ENCODE data around the gene OR5H6. TPM values are rescaled to one million over a fixed set of nuclear protein-coding genes. Genes with fewer than 3 reads are reported as not detected.

OR5H6 gene
- total RNA-seq, 2 donors from 2014 or later = not detected

GRCh38 chr3:98262046-98262445, 2.0 kb upstream of the OR5H6 start:
- DNase-seq = no peak
- Histone ChIP-seq H3K9me3 (no peaks in the 10 kb centered on the region), H3K9ac (ENCODE audit: low read depth in 2 of 2, low read length in 2 of 2) (no peak overlapping the region), H3K27me3 (no peaks in the 10 kb centered on the region), H3K4me1 (no peaks in the 10 kb centered on the region), H3K4me3 (no peak overlapping the region), H3K36me3 (no peaks in the 10 kb centered on the region), H3K27ac (no peak overlapping the region)
- TF ChIP-seq, protein P1, sequence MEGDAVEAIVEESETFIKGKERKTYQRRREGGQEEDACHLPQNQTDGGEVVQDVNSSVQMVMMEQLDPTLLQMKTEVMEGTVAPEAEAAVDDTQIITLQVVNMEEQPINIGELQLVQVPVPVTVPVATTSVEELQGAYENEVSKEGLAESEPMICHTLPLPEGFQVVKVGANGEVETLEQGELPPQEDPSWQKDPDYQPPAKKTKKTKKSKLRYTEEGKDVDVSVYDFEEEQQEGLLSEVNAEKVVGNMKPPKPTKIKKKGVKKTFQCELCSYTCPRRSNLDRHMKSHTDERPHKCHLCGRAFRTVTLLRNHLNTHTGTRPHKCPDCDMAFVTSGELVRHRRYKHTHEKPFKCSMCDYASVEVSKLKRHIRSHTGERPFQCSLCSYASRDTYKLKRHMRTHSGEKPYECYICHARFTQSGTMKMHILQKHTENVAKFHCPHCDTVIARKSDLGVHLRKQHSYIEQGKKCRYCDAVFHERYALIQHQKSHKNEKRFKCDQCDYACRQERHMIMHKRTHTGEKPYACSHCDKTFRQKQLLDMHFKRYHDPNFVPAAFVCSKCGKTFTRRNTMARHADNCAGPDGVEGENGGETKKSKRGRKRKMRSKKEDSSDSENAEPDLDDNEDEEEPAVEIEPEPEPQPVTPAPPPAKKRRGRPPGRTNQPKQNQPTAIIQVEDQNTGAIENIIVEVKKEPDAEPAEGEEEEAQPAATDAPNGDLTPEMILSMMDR (IDR thresholded peaks at IDR 0.05) = no peak
- intact Hi-C loops (cut with DNase I) = no loop called here

DNA sequence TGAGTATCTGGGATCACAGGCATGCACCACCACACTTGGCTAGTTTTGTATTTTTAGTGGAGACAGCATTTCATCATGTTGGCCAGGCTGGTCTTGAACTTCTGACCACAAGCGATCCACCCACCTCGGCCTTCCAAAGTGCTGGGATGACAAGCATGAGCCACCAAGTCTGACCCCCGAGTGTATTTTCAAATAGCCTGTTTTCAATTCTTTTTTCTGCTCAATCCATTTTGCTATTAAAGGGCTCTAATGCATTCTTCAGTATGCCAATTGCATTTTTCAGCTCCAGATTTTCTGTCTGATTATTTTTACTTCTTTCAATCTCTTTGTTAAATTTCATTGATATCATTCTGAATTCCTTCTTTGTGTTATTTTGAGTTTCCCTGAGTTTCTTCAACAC, 5.8 kb downstream of the OR5H6 start:
- Histone ChIP-seq H3K36me3 (no peaks in the 10 kb centered on the region), H3K4me1 (no peaks in the 10 kb centered on the region), H3K4me3 (no peak overlapping the region), H3K27ac (no peak overlapping the region), H3K9ac (ENCODE audit: low read depth in 2 of 2, low read length in 2 of 2) (no peak overlapping the region), H3K9me3 (no peaks in the 10 kb centered on the region), H3K27me3 (no peaks in the 10 kb centered on the region)
- TF ChIP-seq, protein P1 (IDR thresholded peaks at IDR 0.05) = no peak
- intact Hi-C loops (cut with DNase I) = no loop called here
- DNase-seq = no peak

- no peak for DNase-seq
- Histone ChIP-seq H3K4me3 (no peak overlapping the region), H3K27me3 (no peaks in the 10 kb centered on the region), H3K9ac (ENCODE audit: low read depth in 2 of 2, low read length in 2 of 2) (no peak overlapping the region), H3K27ac (no peak overlapping the region), H3K4me1 (no peaks in the 10 kb centered on the region), H3K36me3 (no peaks in the 10 kb centered on the region), H3K9me3 (no peaks in the 10 kb centered on the region)
- intact Hi-C loops (cut with DNase I) = no loop called here
- TF ChIP-seq, protein P1 (IDR thresholded peaks at IDR 0.05) = no peak
Observed at GRCh38 chr3:98272126-98272525, 8.1 kb downstream of the OR5H6 start.

DNA sequence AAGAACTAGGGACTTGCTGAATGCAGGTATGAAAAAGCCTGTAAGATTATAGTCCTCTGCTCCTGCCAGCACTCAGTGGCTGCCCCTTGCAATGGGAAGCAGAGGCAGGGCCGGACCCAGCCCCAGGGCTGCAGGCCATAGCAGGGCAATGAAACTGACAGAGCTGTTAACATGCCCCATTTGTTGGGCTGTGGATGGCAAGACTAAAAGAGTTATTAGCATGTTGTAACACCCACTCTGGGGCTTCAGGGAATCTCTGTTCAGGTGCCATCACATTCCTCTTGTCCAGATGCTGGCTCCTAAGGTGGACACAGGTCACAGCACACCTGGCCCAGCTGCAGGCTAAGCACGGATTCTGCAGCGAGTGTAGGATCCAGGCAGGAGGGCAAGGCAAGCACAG, 10.9 kb downstream of the OR5H6 start:
- intact Hi-C loops (cut with DNase I) = no loop called here
- Histone ChIP-seq H3K27ac (no peak overlapping the region), H3K27me3 (no peaks in the 10 kb centered on the region), H3K4me3 (no peak overlapping the region), H3K4me1 (no peaks in the 10 kb centered on the region), H3K36me3 (no peaks in the 10 kb centered on the region), H3K9me3 (no peaks in the 10 kb centered on the region), H3K9ac (ENCODE audit: low read depth in 2 of 2, low read length in 2 of 2) (no peak overlapping the region)
- no peak for DNase-seq
- TF ChIP-seq, protein P1 (IDR thresholded peaks at IDR 0.05) = no peak

- H3K36me3 ChIP-seq = no peaks in the 10 kb centered on the region
- no peak for DNase-seq
- H3K27ac ChIP-seq = no peak within 1 kb of the TSS
- no peak within 1 kb of the TSS for H3K9ac ChIP-seq (ENCODE audit: low read depth in 2 of 2, low read length in 2 of 2)
- intact Hi-C loops (cut with DNase I) = no loop called here
- no peaks in the 10 kb centered on the region for H3K9me3 ChIP-seq
- TF ChIP-seq, protein P1 (IDR thresholded peaks at IDR 0.05) = no peak
- H3K27me3 ChIP-seq = no peaks in the 10 kb centered on the region
- H3K4me3 ChIP-seq = no peak within 1 kb of the TSS
- no peaks in the 10 kb centered on the region for H3K4me1 ChIP-seq
Observed at GRCh38 chr3:98282205-98282604, 18.2 kb downstream of the OR5H6 start, which contains the start of gene OR5H2. Gene OR5H2 (plus strand): TSS chr3:98282505. CDS start chr3:98282903, 398 bp downstream.

- DNase-seq = no peak
- no peak overlapping the region for H3K9ac ChIP-seq (ENCODE audit: low read depth in 2 of 2, low read length in 2 of 2)
- no peaks in the 10 kb centered on the region for H3K4me1 ChIP-seq
- H3K9me3 ChIP-seq = no peaks in the 10 kb centered on the region
- no peak overlapping the region for H3K27ac ChIP-seq
- intact Hi-C loops (cut with DNase I) = no loop called here
- no peaks in the 10 kb centered on the region for H3K27me3 ChIP-seq
- no peak overlapping the region for H3K4me3 ChIP-seq
- H3K36me3 ChIP-seq = no peaks in the 10 kb centered on the region
- TF ChIP-seq, protein P1 (IDR thresholded peaks at IDR 0.05) = no peak
Observed at GRCh38 chr3:98290916-98291315, 26.9 kb downstream of the OR5H6 start.

Measured in colonic mucosa (tissue), 4 donors.